ENCODE measurements around the gene AIFM3.

The AIFM3 gene

GRCh38 chr22:20960609-20961008 is 6.4 kb upstream of the AIFM3 start:
- H3K27me3 ChIP-seq, result peaks cover 0 to 42% of the 10 kb centered on the region in 2 donors
- intact Hi-C loops (cut with DNase I; ENCODE audit: low total_unique reads), result no loop called here
- H3K4me1 ChIP-seq, result peaks cover 0 to 34% (median 29%) of the 10 kb centered on the region in 4 donors
- TF ChIP-seq, protein P1, sequence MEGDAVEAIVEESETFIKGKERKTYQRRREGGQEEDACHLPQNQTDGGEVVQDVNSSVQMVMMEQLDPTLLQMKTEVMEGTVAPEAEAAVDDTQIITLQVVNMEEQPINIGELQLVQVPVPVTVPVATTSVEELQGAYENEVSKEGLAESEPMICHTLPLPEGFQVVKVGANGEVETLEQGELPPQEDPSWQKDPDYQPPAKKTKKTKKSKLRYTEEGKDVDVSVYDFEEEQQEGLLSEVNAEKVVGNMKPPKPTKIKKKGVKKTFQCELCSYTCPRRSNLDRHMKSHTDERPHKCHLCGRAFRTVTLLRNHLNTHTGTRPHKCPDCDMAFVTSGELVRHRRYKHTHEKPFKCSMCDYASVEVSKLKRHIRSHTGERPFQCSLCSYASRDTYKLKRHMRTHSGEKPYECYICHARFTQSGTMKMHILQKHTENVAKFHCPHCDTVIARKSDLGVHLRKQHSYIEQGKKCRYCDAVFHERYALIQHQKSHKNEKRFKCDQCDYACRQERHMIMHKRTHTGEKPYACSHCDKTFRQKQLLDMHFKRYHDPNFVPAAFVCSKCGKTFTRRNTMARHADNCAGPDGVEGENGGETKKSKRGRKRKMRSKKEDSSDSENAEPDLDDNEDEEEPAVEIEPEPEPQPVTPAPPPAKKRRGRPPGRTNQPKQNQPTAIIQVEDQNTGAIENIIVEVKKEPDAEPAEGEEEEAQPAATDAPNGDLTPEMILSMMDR (IDR thresholded peaks at IDR 0.05), result no peak
- no peaks in the 10 kb centered on the region for H3K9me3 ChIP-seq
- no peak overlapping the region for H3K27ac ChIP-seq
- no peak overlapping the region for H3K4me3 ChIP-seq
- no peaks in the 10 kb centered on the region for H3K36me3 ChIP-seq
- DNase-seq, result no peak

DNA sequence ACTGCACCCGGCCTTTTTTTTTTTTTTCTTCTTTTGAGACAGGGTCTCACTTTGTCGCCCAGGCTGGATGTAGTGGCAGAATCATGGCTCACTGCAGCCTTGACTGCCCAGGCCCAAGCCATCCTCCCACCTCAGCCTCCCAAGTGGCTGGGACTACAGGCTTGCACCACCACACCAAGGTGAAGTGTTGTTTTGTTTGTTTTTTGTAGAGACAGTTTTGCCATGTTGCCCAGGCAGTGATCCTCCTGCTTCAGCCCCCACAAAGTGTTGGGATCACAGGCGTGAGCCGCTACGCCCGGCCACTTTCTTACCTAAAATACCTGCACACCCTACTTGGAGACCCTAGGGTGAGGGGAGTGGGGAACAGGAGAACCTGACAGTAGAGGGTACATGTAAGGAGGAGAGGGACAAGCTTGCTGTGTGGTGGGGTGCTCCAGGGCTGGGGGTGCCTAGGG is 4.5 kb upstream of the AIFM3 start:
- Histone ChIP-seq H3K9me3 (no peaks in the 10 kb centered on the region), H3K36me3 (no peaks in the 10 kb centered on the region), H3K4me3 (no peak overlapping the region), H3K27me3 (peaks cover 0 to 58% of the 10 kb centered on the region in 2 donors), H3K4me1 (peaks cover 0 to 20% (median 18%) of the 10 kb centered on the region in 4 donors), H3K27ac (no peak overlapping the region)
- intact Hi-C loops (cut with DNase I; ENCODE audit: low total_unique reads), result no loop called here
- TF ChIP-seq, protein P1 (IDR thresholded peaks at IDR 0.05), result no peak
- no peak for DNase-seq

- H3K36me3 ChIP-seq, result no peaks in the 10 kb centered on the region
- TF ChIP-seq, protein P1 (IDR thresholded peaks at IDR 0.05), result no peak
- no peaks in the 10 kb centered on the region for H3K9me3 ChIP-seq
- H3K27me3 ChIP-seq, result peaks cover 0 to 58% of the 10 kb centered on the region in 2 donors
- DNase-seq, result no peak
- peaks cover 0 to 12% (median 10%) of the 10 kb centered on the region in 4 donors for H3K4me1 ChIP-seq
- no peak overlapping the region for H3K27ac ChIP-seq
- intact Hi-C loops (cut with DNase I; ENCODE audit: low total_unique reads), result no loop called here
- H3K4me3 ChIP-seq, result no peak overlapping the region
Observed at GRCh38 chr22:20963201-20964052, 3.6 kb upstream of the AIFM3 start.

DNA sequence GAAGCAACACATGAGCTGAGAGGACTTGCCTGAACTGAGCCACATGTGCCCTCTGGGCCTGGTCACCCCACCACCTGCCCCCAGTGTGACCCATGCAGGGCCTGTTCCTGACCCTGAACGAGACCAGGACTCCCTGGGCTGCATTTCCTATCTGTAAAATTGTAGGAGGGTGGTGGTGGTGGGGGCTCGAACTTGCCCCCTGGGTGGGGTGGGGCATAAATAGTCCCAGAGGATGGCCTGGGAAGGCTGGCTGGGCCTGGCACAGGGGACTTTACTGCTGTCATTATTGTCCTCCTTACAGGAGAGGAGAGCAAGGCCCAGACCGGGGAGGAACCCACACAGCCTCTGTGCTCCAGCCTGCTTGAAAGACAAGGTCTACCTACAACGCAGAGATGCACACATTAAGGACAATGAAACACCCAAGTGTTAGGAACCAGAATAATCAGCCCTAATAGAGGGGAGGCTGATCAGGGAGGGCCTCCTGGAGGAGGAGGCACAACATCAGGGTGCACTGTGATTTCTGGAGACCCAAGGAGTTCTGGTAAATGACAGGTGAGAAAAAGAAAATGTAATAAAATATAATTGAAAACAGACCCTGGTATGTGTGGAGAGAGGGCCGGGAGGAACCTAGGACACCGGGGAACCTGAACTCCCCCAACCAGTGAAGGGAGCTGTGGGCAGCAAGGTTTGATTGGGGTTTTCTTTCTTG is 2.8 kb upstream of the AIFM3 start:
- Histone ChIP-seq H3K27me3 (peaks cover 0 to 58% of the 10 kb centered on the region in 2 donors), H3K4me3 (peak overlapping the region in 1 of 2 donors; percentile 20), H3K4me1 (peaks cover 0 to 17% (median 11%) of the 10 kb centered on the region in 4 donors), H3K27ac (no peak overlapping the region), H3K9me3 (no peaks in the 10 kb centered on the region), H3K36me3 (no peaks in the 10 kb centered on the region)
- intact Hi-C loops (cut with DNase I; ENCODE audit: low total_unique reads), result no loop called here
- TF ChIP-seq, protein P1 (IDR thresholded peaks at IDR 0.05), result no peak
- DNase-seq, result no peak

DNA sequence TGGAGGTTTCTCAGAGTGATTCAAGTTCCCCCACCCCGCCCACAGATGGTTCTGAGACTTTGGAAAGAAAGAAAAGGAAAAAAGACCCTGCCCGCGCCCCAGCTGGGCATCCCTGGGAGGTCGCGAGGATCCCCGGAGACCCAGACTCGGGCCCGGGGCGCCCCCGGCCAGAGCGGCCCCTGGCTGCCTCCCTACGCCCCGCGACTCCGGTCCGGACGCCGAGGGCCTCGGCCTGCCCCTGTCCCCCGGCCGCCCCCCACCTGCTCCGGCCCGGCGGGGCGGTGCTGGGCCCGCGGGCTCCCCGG is 2.3 kb upstream of the AIFM3 start:
- Histone ChIP-seq H3K36me3 (no peaks in the 10 kb centered on the region), H3K4me3 (peak overlapping the region in 1 of 2 donors; percentile 20), H3K27me3 (peaks cover 0 to 58% of the 10 kb centered on the region in 2 donors), H3K27ac (no peak overlapping the region), H3K4me1 (peaks cover 0 to 17% (median 11%) of the 10 kb centered on the region in 4 donors), H3K9me3 (no peaks in the 10 kb centered on the region)
- no peak for DNase-seq
- intact Hi-C loops (cut with DNase I; ENCODE audit: low total_unique reads), result no loop called here
- TF ChIP-seq, protein P1 (IDR thresholded peaks at IDR 0.05), result no peak
